ENCODE results near the gene LBR.

DNA sequence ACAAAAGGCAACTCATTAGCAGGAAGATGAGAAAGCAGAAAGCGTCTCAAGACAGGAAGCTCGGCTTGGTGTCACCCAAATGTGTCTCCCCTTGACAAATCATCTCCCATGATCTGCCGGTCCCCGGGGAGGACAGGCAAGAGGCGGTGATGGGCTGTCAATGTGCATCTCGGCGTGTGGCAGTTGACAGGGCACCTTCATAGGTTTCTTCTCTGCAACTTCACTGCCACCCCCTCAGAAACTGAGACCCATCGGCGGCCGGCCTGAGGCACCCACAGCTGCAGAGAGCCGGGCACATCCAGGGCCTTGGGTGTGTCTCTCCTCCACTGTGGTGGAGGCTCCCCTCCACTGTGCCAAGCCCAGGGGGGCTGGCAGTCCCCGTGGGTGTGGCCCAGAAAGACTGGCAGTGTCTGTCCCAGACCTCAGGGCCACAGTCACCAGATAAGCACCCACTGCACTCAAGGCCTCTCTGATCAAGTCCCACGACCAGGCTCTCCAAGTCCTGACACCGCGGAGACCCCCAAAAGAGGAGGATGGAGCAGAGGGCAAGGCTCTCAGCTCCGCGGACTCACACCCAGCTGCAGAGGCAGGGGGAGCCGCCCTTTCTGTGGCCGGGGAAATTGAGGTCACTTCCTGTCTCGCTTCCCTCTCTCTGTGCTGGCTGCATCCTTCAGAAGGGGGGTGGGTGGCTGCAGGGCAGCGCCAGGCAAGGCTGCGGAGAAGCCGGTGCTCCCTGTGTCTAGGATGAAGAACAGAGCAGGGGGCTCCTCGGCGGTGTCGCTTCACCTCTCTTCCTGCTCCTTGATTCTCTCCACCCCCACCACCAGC lies 39.6 kb upstream of the LBR start:
- no peak for TF ChIP-seq CTCF (IDR thresholded peaks at IDR 0.05; ENCODE audit: low read length)
- TF ChIP-seq EZH2 (IDR thresholded peaks at IDR 0.05; ENCODE audit: borderline replicate concordance, low read length), result no peak

Data from OCI-LY1 (cell line).